AG04450 (cell line): ENCODE data around the gene HMGCS1. TPM values are rescaled to one million over a fixed set of nuclear protein-coding genes. Genes with fewer than 3 reads are reported as not detected.
"Not testable (repeated sequence)": the region's sequence is repeated elsewhere in the genome, so short reads cannot be mapped to it uniquely, and the experiment has no call there.

ENCODE experiments used
- CTCF ChIA-PET: fragments of 300-600, 350-600 bp; formaldehyde crosslinking; extraction: SDS; loops from one replicate; lab custom pipeline; 2022; ENCODE audit warnings: antibody characterized with exemption, inconsistent platforms; lab: Charles Lee
- POLR2A ChIA-PET: fragments of 350-600 bp; formaldehyde crosslinking; extraction: SDS; loops from one replicate; lab custom pipeline; 2021; ENCODE audit warnings: antibody characterized with exemption, inconsistent platforms; lab: Yijun Ruan, JAX
- DNase-seq: peaks from one replicate; pipeline ENCODE4 v3.0.0-alpha.2; 2011; ENCODE audit warnings: low read depth, low spot score
- H3K27ac ChIP-seq: one replicate; pipeline ENCODE4 v1.5.1; 2012; ENCODE audit warnings: low read depth, low read length, control low read depth
- H3K27me3 ChIP-seq: one replicate; pipeline ENCODE4 v1.6.0; 2012; ENCODE audit warnings: low read length; ENCODE audit not compliant: control insufficient read depth, insufficient read depth
- H3K4me3 ChIP-seq: 2 replicates; pipeline ENCODE4 v1.5.1; 2011; ENCODE audit warnings: mild to moderate bottlenecking, low read depth, low read length, control low read depth
- H3K9me3 ChIP-seq: 2 replicates; pipeline ENCODE4 v1.5.1; 2012; ENCODE audit warnings: low read length; ENCODE audit not compliant: control insufficient read depth, insufficient read depth
- polyA plus RNA-seq: library from polyadenylated mRNA; depleted of rRNA; stranded (reverse); fragments of >200 nt; gene quantifications from 2 replicates; pipeline ENCODE4 v1.2.3, GENCODE V29; 2011
- TF ChIP-seq, protein P1 (sequence below): IDR thresholded peaks from 2 replicates; pipeline ENCODE4 v1.5.1; 2011; ENCODE audit warnings: low read depth, low read length, control low read depth, inconsistent platforms

HMGCS1 gene
- polyA plus RNA-seq, 1 experiment = 31.1 TPM

DNA sequence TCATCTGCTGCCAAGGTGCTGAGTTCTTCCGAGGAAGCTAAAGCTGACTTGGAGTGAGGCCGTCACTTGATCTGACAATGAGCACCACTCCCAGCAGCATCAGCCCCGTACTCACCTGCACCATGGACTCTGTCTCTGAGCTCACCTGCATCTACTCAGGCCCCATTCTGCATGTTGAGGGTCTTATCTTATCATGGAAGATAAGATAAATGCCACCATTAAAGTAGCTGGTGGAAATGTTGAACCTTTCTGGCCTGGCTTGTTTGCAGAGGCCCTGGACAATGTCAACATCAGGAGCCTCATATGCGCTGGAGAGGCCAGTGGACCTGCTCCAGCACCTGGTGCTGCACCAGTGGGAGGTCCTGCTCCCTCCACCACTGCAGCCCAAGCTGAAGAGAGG, 35.0 kb upstream of the HMGCS1 start:
- POLR2A ChIA-PET = no interaction called here
- H3K27me3 ChIP-seq = no peaks in the 10 kb centered on the region
- H3K9me3 ChIP-seq = no peaks in the 10 kb centered on the region
- H3K27ac ChIP-seq = no peak overlapping the region
- no peak overlapping the region for H3K4me3 ChIP-seq
- TF ChIP-seq, protein P1, sequence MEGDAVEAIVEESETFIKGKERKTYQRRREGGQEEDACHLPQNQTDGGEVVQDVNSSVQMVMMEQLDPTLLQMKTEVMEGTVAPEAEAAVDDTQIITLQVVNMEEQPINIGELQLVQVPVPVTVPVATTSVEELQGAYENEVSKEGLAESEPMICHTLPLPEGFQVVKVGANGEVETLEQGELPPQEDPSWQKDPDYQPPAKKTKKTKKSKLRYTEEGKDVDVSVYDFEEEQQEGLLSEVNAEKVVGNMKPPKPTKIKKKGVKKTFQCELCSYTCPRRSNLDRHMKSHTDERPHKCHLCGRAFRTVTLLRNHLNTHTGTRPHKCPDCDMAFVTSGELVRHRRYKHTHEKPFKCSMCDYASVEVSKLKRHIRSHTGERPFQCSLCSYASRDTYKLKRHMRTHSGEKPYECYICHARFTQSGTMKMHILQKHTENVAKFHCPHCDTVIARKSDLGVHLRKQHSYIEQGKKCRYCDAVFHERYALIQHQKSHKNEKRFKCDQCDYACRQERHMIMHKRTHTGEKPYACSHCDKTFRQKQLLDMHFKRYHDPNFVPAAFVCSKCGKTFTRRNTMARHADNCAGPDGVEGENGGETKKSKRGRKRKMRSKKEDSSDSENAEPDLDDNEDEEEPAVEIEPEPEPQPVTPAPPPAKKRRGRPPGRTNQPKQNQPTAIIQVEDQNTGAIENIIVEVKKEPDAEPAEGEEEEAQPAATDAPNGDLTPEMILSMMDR = no peak
- no peak for DNase-seq
- CTCF ChIA-PET = no interaction called here

DNA sequence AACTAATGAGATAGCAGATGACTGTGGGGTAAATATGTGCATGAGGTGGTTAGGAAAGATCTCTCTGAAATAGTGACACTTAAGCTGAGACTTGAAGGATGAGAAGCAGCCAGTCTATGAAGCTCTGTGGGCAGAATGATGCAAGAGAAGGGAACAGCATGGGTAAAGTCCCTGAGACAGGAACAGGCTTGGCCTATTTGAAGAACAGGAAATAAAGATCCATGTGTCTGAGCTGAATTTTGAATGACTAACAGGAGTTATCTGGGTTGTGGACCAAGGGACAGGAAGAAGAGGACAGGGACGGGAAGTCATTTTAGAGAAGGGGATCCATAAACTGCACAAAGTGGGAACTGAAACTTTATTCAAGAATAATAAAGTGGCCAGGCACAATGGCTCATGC, 25.6 kb upstream of the HMGCS1 start:
- peaks cover 9% of the 10 kb centered on the region for H3K9me3 ChIP-seq
- no peak for DNase-seq
- H3K27me3 ChIP-seq = peaks cover 2% of the 10 kb centered on the region
- TF ChIP-seq, protein P1 = no peak
- no peak overlapping the region for H3K4me3 ChIP-seq
- ChIA-PET CTCF (interaction anchor here (1.6 kb wide), 1 partner anchor 51 kb away, joined by 5 read pairs; no protein-coding TSS in a partner anchor), POLR2A (no interaction called here)
- no peak overlapping the region for H3K27ac ChIP-seq

DNA sequence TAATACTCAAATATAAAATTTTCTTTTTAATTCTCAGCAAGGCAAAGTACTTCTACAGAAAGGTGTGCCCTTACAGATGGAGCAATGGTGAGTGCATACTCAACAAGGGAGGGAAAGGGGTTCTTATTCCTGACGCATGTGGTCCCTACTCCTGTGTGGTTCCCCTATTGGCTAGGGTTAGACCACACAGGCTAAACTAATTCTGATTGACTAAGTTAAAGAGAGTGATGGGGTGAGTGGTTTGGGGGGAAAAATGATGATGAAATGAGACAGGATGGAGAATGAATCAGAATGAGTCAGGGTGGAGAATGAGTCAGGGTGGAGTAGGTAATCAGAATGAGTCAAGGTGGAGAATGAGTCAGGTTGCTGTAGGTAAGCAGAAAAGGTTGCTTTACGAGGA, 22.9 kb upstream of the HMGCS1 start:
- H3K27ac ChIP-seq = no peak overlapping the region

DNA sequence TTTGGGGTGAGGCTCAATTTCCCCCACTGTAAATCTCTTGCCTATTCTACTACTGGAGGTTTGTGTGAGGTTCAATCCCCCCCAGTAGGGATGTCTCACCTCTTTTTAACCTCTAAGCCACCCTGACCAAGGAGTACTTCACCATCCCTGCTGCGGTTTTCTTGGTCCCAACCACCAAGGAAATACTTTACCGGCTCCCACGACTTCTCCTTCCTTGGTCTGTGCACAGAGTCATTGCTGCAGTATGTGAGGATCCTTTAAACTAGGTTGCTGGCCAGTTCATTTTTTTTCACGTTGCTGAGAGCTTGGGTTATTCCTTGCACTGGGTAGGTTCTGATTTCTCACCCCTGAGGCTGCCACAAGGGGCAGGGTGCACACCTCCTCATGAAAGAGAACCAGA, 22.5 kb upstream of the HMGCS1 start:
- Histone ChIP-seq H3K27me3 (peaks cover 2% of the 10 kb centered on the region), H3K4me3 (no peak overlapping the region), H3K27ac (no peak overlapping the region), H3K9me3 (peaks cover 4% of the 10 kb centered on the region)
- TF ChIP-seq, protein P1 = no peak
- no peak for DNase-seq
- ChIA-PET POLR2A (no interaction called here), CTCF (no interaction called here)

More for the DNA sequence above, 22.9 kb upstream of the HMGCS1 start:
- CTCF ChIA-PET = no interaction called here
- Histone ChIP-seq H3K4me3 (no peak overlapping the region), H3K27me3 (peaks cover 2% of the 10 kb centered on the region), H3K9me3 (peaks cover 9% of the 10 kb centered on the region)
- no peak for DNase-seq
- TF ChIP-seq, protein P1 = no peak
- POLR2A ChIA-PET = no interaction called here

DNA sequence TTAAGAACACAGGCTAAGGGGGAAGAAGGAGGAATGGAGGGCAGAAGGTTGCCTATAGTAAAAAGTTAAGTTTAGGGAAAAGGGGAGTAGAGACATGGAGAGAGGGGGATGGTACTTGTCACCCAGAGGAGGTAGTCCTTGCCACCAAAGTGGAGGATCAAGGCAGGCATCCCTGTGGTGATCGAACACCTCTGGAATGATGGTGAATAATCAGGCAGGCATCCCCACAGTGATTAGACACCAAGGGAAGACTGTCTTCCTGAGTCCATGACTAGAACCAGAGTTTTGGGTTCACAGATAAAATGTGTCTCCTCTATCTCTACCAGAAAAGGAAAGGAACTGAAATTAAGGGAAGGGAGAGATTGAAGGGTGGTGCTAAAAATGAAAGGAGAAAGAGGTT, 19.2 kb upstream of the HMGCS1 start:
- POLR2A ChIA-PET = no interaction called here
- no peak for DNase-seq
- Histone ChIP-seq H3K27ac (no peak overlapping the region), H3K4me3 (no peak overlapping the region), H3K9me3 (peaks cover 4% of the 10 kb centered on the region; the same call in 1 of the 2 replicates), H3K27me3 (peaks cover 2% of the 10 kb centered on the region)
- TF ChIP-seq, protein P1 = no peak
- CTCF ChIA-PET = no interaction called here

DNA sequence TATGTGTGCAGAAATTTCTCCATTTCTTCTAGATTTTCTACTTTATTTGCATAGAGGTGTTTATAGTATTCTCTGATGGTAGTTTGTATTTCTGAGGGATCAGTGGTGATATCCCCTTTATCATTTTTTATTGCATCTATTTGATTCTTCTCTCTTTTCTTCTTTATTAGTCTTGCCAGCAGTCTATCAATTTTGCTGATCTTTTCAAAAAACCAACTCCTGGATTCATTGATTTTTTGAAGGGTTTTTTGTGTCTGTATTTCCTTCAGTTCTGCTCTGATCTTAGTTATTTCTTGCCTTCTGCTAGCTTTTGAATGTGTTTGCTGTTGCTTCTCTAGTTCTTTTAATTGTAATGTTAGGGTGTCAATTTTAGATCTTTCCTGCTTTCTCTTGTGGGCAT, 12.4 kb upstream of the HMGCS1 start:
- CTCF ChIA-PET, H3K27me3 ChIP-seq, H3K27ac ChIP-seq, DNase-seq, H3K9me3 ChIP-seq, POLR2A ChIA-PET, H3K4me3 ChIP-seq: not testable (repeated sequence)

DNA sequence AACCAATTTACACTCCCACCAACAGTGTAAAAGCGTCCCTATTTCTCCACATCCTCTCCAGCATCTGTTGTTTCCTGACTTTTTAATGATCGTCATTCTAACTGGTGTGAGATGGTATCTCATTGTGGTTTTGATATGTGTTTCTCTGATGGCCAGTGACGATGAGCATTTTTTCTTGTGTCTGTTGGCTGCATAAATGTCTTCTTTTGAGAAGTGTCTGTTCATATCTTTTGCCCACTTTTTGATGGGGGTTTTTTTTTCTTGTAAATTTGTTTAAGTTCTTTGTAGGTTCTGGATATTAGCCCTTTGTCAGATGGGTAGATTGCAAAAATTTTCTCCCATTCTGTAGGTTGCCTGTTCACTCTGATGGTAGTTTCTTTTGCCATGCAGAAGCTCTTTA, 10.3 kb upstream of the HMGCS1 start:
- H3K27me3 ChIP-seq, H3K27ac ChIP-seq, DNase-seq, H3K9me3 ChIP-seq, H3K4me3 ChIP-seq, CTCF ChIA-PET, POLR2A ChIA-PET: not testable (repeated sequence)
